Endothelial cell (in vitro differentiated cells): ENCODE measurements around the gene RGS3. TPM values are rescaled to one million over a fixed set of nuclear protein-coding genes. Genes with fewer than 3 reads are reported as not detected.

ENCODE experiments used
- DNase-seq: peaks from one replicate; pipeline ENCODE4 v3.0.0; 2021; ENCODE audit warnings: low spot score
- H3K27ac Mint-ChIP-seq: one replicate; pipeline ENCODE4 v1.8.0; 2021; ENCODE audit warnings: mixed read lengths, inconsistent platforms; ENCODE audit not compliant: unreplicated experiment
- H3K27me3 Mint-ChIP-seq: one replicate; pipeline ENCODE4 v1.8.0; 2021; ENCODE audit warnings: mild to moderate bottlenecking, moderate library complexity, mixed read lengths, inconsistent platforms; ENCODE audit not compliant: unreplicated experiment
- H3K36me3 Mint-ChIP-seq: one replicate; pipeline ENCODE4 v1.8.0; 2021; ENCODE audit warnings: mild to moderate bottlenecking, low read depth, mixed read lengths, inconsistent platforms; ENCODE audit not compliant: unreplicated experiment
- H3K4me1 Mint-ChIP-seq: one replicate; pipeline ENCODE4 v1.8.0; 2021; ENCODE audit warnings: mild to moderate bottlenecking, mixed read lengths, inconsistent platforms; ENCODE audit not compliant: unreplicated experiment
- H3K4me3 Mint-ChIP-seq: one replicate; pipeline ENCODE4 v1.8.0; 2021; ENCODE audit warnings: mild to moderate bottlenecking, mixed read lengths, inconsistent platforms; ENCODE audit not compliant: unreplicated experiment
- H3K9me3 Mint-ChIP-seq: one replicate; pipeline ENCODE4 v1.8.0; 2021; ENCODE audit warnings: mixed read lengths, inconsistent platforms; ENCODE audit not compliant: unreplicated experiment
- long read RNA-seq: library from polyadenylated mRNA; unstranded; transcript quantifications from one replicate; pipeline ENCODE4 v2.0.0, GENCODE V29; 2020; ENCODE audit not compliant: unreplicated experiment
- total RNA-seq: library from RNA; stranded (reverse); fragmentation: NEBNext Ultra II Directional; extraction: Animal tissue kit (Norgen Biotek cat#: 25700); gene quantifications from one replicate; pipeline ENCODE4 v1.2.1, GENCODE V29; 2021; ENCODE audit not compliant: unreplicated experiment
- TF ChIP-seq, protein P1 (sequence below): fragments of 200-600 bp; sonication (generic); IDR thresholded peaks from one replicate; pipeline ENCODE4 v1.5.0; 2021; ENCODE audit warnings: antibody characterized with exemption; ENCODE audit not compliant: unreplicated experiment

RGS3 gene
- 474 TPM for total RNA-seq
- long read RNA-seq, full-length matches to known transcripts: 100 of 198 reads
- long read RNA-seq, partial matches to known transcripts: 15 of 198 reads
- long read RNA-seq, other reads (novel, unspliced or antisense): 83 of 198 reads

DNA sequence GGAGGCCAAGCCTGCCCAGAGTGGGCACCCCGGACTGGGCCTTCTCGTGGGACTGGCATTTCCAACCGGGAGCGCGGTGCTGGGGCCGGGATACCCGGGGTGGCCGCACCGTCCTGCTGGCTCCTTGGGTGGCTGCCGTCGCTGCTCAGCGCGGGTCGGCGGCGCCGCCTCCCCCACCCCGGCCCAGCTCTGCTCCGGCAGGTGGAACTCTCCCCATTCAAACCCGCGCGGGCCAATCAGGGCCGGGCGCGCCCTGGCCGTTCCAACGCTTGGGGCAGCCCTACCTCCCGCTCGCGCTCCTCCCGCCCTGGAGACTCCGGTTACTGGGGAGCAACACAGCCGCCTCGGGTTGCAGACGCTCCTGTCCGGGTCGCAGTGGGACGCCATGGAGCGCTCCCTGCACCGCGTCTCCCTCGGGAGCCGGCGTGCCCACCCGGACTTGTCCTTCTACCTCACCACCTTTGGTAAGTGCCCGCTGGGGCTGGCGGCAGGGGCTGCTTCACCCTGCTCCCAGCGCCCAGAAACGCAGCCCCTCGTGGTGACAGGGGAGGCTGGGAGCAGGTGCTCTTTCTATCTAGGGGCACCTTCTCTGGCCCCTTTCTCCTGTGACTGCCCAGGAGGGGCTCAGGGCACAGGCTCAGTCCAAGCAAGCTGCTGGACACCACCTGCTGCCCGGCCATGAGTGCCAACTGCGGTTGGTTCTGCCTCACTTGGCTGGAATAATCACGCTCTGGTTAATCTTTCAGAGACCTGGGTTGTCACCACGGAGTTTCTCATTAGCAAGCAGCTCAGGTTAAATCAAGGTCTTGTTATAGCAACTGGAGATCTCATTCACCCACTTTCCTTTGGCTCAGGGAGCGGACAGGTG lies at the start of gene RGS3:
RGS3 (plus strand) TSS at position 310 of the 868 bp plus-strand sequence; CDS start at position 386, 76 bp downstream.
- DNase-seq: peak; percentile 43
- Mint-ChIP-seq H3K9me3 (no peaks in the 10 kb centered on the region), H3K4me1 (peaks cover 2% of the 10 kb centered on the region), H3K4me3 (peak within 1 kb of the TSS; percentile 37), H3K36me3 (peaks cover 5% of the 10 kb centered on the region), H3K27me3 (peaks cover 12% of the 10 kb centered on the region), H3K27ac (no peak within 1 kb of the TSS)
- TF ChIP-seq, protein P1, sequence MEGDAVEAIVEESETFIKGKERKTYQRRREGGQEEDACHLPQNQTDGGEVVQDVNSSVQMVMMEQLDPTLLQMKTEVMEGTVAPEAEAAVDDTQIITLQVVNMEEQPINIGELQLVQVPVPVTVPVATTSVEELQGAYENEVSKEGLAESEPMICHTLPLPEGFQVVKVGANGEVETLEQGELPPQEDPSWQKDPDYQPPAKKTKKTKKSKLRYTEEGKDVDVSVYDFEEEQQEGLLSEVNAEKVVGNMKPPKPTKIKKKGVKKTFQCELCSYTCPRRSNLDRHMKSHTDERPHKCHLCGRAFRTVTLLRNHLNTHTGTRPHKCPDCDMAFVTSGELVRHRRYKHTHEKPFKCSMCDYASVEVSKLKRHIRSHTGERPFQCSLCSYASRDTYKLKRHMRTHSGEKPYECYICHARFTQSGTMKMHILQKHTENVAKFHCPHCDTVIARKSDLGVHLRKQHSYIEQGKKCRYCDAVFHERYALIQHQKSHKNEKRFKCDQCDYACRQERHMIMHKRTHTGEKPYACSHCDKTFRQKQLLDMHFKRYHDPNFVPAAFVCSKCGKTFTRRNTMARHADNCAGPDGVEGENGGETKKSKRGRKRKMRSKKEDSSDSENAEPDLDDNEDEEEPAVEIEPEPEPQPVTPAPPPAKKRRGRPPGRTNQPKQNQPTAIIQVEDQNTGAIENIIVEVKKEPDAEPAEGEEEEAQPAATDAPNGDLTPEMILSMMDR: no peak

DNA sequence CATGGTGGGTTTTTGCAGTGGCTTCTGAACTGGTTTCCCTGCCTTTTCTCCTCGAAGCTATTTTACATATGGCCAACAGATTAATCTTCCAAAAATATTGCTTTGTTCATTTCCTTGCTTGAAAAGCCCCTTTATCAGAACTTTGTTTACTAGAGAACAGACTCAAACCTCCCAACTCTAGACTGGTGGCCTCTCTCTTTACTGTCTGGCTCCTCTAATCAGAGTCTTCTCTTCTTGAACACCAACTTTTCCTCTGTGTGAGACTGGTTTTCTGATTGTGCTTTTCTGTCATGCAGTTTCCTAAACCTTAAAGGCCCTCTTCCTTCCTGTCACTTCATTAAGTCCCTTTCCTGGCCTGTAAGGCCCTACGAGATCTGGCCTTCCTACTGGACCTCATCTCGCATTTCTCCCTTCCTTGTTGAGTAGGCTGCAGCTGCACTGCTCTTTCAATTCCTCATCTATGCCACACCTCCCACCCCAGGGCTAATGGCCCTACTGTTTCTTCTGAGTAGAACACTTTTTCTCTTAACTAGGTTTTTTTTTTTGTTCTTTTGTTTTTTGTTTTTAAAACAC lies 47.3 kb upstream of the RGS3 start:
- Mint-ChIP-seq H3K36me3 (no peaks in the 10 kb centered on the region), H3K9me3 (no peaks in the 10 kb centered on the region), H3K4me3 (no peak overlapping the region), H3K4me1 (peaks cover 10% of the 10 kb centered on the region), H3K27me3 (no peaks in the 10 kb centered on the region), H3K27ac (no peak overlapping the region)
- TF ChIP-seq, protein P1: no peak
- no peak for DNase-seq

DNA sequence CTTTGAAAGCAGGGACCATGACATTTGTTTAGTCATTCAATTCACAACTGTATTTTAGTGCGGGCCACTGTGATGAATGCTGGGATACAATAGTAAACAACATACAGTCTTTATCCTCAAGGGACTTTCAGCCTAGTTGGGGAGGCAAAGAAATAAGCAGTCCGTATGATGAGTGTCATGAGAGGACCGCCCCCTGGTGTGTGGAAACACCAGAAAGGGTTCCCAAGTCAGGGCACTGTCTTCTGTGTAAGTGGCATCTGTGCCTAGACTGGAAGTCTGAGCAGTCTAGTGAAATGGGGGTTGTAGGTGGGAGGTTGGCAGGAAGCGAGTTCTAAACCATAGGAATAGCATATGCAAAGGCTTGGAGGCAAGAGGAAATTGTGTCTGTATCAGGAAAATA lies 46.2 kb upstream of the RGS3 start:
- Mint-ChIP-seq H3K36me3 (no peaks in the 10 kb centered on the region), H3K27ac (no peak overlapping the region), H3K9me3 (no peaks in the 10 kb centered on the region), H3K27me3 (no peaks in the 10 kb centered on the region), H3K4me3 (no peak overlapping the region), H3K4me1 (peaks cover 10% of the 10 kb centered on the region)
- no peak for DNase-seq
- TF ChIP-seq, protein P1: no peak

- Mint-ChIP-seq H3K9me3 (no peaks in the 10 kb centered on the region), H3K4me3 (no peak overlapping the region)
- DNase-seq: no peak
Observed at GRCh38 chr9:113421726-113422125, 41.8 kb upstream of the RGS3 start.

More at GRCh38 chr9:113421726-113422125, 41.8 kb upstream of the RGS3 start:
- Mint-ChIP-seq H3K36me3 (no peaks in the 10 kb centered on the region), H3K27me3 (peaks cover 2% of the 10 kb centered on the region), H3K4me1 (peaks cover 27% of the 10 kb centered on the region), H3K27ac (no peak overlapping the region)
- TF ChIP-seq, protein P1: no peak
